Cerebellar cortex (tissue), 1 donor: ENCODE results near the gene CKLF.
"Not testable (repeated sequence)": the region's sequence is repeated elsewhere in the genome, so short reads cannot be mapped to it uniquely, and the experiment has no call there.

Experiments used
- DNase-seq: peaks from one replicate; pipeline ENCODE4 v3.0.0-alpha.2; 2015; ENCODE audit warnings: low spot score

The CKLF gene, protein sequence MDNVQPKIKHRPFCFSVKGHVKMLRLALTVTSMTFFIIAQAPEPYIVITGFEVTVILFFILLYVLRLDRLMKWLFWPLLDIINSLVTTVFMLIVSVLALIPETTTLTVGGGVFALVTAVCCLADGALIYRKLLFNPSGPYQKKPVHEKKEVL

DNA sequence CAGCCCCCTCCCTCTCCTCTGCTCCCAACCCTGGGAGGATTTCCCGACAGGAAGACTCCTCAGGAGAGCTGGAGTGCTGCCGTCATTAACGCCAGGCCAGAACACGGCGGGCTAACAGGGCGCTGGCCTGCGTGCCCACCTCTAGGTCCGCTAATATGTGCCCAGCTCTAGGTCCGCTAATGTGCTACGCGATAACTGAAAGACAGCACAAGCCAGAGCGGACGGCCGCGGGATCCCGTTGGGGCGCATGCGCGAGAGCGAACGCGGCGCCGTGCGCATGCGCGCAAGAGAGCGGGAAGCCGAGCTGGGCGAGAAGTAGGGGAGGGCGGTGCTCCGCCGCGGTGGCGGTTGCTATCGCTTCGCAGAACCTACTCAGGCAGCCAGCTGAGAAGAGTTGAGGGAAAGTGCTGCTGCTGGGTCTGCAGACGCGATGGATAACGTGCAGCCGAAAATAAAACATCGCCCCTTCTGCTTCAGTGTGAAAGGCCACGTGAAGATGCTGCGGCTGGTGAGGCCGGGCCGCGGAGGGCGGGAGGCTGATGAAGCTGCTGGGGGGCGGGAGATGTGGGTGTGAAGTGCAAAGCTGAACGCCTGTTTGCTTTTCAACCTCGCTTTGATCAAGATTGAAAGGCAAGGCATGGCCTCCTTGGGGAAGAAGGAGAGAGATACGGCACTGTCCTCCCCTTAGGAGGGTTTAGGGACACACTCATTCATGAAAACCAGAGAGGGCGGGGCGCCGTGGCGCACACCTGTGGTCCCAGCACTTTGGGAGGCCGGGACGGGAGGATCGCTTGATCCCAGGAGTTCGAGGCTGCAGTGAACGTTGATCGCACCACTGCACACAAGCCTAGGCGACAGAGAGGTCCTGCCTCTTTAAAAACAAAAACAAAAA is at the start of gene CKLF:
Gene CKLF (plus strand): TSS at position 291 of the 892 bp plus-strand sequence. CDS start 140 bp downstream, at position 431.
- DNase-seq = peak; percentile 87

DNA sequence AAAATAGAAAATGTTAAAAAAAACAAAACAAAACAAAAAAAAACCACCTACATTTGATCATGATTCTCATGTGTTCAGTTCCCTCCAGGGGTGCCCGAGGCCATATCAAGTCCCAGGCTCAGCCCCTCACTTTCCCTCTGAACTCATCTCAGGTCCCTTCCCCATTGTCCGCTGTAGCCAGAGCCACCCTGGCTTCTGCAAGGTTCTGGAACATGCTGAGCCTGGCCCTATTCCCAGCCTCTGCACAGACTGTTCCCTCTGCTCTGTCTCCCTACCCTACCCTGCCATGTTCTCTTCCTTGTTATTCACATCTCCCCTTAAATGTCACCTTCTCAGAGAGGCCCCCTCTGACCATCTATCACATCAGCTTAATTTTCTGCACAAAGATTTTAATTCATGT is 49.3 kb upstream of the CKLF start:
- peak; percentile 23 for DNase-seq

DNA sequence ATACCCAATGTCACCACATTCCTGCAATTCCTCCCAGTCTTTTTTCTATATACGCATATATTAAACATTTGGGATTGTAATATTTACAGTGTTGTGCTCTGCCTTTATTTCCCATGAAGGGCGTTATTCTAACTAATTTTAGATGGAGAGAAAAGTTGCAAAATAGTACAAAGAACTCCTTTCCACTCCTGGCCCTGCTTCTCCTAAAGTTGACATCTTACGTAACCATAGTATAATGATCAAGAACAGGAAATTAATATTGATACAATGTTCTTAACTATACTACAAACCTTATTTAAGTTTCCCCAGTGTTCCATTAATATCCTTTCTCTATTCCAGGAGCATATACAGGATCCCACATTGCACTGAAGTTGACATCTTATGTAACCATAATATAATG is 48.8 kb upstream of the CKLF start:
- no peak for DNase-seq

DNA sequence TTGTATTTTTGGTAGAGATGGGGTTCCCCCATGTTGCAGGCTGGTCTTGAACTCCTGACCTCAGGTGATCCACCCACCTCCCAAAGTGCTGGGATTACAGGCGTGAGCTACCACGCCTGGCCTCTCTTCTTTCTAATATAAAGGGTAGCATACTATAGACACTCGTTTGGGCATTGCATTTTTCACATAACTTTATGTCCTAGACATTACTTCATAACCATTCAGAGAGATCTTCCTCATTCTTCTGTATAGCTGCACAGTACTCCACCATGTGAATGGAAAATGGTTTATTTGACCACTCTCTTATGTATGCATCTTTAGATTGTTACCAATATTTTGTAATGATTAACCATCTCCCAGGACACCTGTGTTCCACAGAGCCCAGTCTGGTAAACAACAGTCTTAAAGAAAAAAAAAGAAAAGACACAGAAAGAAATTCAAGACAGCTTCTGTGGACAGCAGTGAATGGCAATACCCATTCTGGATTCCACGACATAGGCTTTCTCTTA is 44.6 kb upstream of the CKLF start:
- DNase-seq = no peak

DNA sequence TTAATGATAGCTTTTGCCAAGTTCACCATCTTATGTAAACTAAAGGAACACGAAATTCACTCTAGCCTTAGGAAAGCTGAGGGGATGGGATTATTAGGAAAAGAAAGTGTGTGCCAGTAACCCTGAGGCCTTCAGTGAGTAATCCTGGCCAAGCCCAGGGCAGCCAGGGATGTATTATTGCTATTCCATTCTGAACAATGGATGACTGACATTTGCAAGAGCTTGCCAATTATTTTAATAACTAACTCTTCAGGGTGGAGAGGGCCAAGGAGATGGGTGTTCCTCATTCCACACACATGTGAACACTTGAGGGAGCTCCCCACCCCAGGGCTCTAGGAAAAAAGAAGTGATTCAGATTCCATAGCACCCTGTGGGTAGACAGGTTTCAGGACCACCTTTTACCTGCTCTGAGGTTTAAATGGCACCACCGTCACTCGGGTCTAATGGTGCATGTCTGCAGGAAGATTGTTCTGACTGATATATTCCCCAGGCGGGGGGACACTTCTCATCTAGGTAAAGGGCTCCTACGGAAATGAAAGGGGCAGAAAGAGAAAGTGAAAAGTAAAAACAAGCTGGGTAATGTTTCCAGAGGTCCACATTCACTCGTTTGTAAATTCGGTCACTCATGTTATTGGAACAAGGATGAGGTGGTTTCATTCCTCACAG is 44.0 kb upstream of the CKLF start:
- no peak for DNase-seq

DNA sequence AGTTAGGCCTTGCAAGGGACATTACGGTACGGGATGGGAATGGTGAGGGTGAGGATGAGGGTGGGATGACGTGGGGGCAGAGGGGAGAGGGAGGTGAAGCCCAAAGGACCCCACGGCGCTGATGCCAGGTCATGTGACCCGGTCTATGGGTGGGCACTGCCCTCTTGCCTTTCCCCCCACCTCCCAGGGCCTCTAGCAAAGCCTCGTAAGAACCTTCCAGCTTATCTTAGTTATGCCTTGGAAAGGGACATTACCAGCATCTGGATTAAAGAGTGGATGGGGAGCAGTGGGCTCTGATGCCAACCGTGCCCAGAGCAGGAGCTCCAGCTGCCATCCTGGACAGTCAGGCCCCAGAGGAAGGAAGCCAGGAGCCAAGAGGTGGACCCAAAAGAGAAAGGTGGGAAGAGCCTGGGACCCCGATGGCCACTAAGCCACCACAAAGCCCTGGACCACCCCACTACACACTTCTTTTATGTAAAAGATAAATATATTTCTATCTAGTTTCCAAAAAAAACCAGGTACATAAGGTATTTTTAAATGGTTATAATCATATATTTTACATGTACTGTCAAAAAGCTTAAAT is 43.4 kb upstream of the CKLF start:
- no peak for DNase-seq

DNA sequence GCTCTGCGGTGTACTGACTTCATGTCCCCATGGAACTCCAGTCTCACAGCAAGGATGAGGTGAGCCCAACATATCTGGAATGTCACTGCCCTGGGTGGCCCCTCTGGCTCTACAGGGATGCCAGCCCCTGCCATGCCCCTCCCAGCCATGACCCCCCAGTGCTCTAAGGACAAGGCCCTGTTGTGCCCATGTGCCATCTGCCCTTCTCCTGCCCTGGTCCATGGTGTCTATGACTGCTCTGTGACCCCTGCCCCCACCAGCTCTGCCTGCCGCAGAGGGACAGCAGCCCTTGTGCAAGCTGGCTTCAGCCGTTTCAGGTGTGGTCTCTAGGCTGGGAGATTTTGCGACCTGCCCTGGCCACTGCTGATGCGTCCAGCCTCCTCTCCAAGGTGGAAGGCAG is 42.8 kb upstream of the CKLF start:
- no peak for DNase-seq

DNA sequence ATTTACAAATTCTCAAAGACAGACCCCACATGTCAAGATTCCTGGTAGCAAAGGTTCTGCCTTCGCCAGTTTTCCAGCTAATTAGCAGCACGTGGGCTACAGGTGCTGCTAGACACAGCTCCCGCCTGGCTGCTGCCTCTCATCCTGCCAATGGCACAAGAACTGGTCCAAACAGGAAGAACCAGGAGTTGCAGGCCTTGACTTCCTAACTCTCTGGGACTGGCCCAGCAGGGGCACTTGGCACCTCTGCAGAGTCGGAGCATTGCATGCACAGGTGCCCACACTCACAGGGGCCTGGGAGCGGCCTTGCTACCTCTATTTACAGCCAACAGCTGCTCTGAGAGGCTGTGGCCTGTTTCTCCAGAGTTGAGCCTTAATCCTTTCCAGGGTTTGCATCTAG is 42.1 kb upstream of the CKLF start:
- DNase-seq = no peak

DNA sequence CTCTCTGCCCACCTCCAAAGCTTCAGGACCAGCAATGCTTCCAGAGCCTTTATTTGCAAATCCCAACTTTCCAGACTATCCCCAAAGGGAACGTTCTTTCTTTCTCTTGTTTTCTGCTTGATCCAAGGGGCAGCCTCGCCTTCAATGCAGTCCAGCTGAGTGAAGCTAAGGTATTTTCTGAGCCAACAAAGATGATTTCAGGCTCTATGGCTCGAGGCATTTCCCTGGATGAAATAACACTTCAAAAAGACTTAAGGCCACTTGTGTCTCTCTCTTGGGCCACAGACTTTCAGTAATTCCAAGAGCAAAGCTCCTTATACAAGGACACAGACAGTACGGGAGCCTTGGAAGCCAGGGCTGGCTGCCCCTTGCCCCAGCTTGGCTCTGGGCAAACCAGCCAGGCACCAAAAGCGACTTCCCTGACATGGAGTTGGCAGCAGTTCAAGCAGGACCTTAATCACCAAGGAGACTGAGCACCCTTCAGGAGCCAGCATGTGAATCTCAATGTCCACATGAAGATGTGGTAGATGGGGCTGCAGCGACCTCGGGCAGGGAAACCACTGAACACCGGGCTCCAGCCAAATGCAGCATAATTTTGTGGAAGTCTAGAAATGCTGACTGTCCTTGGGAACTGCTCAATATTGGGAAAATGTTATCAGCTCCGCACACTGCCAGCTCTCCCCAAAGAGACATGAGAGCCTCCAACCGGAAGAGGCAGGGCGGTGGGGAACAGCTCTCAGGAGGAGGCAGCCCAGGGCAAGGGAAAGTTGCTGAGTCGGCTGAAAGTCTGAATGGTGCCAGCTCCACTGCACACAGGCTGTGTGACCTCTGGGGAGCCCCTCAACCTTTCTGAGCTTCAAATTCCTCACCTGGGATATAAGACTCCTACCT is 41.4 kb upstream of the CKLF start:
- no peak for DNase-seq

DNA sequence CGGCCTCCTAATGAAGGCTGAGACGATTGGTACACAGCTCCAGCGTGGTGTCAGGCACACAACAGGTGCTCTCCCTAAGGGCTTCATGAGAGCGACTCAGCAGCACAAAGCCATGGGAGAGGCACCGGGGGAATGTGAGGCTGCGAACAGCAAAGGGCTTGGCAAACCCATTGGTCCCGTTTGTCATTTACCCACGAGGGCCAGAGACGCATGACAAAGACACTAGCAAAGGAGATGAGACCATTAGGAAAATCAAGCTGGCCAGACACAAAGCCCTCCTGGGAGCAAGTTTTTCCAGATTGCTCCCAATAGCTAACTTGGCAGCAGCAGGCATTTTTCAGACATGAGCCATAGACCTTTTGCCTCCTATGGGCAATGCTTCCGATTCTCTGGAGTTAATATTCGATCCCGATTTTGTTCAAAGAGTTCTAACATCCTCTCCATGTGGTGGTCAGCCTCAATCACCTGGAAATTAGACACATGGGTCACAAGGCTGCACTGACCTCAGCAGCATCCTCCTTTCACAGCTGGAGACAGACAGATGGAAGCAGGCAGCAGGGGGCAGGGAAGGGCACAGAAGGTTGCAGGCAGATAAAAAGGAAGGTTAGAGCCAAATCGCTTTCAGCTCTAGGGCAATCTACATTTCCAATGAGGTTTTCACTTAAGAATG is 40.6 kb upstream of the CKLF start:
- peak; percentile 52 for DNase-seq

DNA sequence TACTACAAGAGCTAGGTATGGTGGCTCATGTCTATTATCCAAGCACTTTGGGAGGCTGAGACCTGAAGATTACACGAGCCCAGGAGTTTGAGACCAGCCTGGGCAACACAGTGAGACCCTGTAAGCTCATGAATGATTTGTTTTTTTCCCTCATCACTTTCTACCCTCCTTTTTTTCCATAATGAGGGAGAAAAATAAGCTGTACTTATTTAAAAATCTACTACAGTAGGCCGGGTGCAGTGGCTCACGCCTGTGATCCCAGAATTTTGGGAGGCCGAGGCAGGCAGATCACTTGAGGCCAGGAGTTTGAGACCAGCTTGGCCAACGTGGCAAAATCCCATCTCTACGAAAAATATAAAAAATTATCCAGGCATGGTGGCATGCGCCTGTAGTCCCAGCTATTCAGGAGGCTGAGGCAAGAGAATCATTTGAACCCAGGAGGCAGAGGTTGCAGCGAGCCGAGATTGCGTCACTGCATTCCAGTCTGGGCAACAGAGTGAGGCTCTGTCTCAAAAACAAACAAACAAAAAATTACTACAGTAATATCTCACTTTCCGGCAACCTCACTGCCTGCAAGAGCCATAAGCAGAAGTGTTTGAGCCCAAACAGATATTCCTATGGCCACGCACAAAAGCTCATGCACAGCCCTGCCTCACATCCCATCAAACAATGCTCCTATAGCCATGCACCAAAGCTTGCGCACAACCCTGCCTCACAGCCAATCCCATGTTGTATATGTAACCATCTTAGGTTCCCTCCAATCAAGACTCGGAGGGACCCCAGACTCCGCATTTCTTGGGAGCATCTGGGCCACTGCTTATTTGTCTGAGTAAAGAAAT is 39.9 kb upstream of the CKLF start:
- DNase-seq = no peak

DNA sequence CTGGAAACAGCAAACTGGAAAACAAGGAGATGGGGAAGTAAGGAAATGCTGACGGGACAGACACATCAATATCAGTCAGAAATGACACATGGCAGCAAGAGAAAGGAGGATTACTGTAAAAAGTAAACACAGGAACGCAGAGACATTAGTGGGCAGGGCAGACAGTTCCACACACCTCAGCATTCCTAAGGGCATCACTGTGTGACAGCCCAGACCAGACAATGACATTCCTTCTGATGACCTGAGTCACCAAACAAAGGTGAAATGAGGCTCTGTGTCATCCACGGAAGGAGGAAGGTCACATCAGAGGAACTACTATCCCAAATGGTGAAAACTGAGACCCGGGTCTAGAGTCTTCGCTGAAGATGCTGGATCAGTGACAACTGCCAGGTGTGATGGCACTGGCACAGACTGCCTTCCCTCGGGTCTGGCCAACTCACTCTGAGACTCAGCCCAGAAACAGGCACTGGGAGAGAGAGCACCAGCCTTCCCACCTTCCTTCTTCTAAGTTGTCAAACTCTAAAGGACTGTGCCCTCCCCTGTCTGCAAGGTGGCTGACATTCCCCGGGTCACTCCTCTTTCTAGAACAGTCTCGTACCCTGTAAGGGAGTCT is 39.2 kb upstream of the CKLF start:
- peak; percentile 39 for DNase-seq

DNA sequence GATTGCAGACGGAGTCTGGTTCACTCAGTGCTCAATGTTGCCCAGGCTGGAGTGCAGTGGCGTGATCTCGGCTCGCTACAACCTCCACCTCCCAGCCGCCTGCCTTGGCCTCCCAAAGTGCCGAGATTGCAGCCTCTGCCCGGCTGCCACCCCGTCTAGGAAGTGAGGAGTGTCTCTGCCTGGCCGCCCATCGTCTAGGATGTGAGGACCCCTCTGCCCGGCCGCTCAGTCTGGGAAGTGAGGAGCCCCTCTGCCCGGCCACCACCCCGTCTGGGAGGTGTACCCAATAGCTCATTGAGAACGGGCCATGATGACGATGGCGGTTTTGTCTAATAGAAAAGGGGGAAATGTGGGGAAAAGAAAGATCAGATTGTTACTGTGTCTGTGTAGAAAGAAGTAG is 38.0 kb upstream of the CKLF start:
- DNase-seq = not testable (repeated sequence)

DNA sequence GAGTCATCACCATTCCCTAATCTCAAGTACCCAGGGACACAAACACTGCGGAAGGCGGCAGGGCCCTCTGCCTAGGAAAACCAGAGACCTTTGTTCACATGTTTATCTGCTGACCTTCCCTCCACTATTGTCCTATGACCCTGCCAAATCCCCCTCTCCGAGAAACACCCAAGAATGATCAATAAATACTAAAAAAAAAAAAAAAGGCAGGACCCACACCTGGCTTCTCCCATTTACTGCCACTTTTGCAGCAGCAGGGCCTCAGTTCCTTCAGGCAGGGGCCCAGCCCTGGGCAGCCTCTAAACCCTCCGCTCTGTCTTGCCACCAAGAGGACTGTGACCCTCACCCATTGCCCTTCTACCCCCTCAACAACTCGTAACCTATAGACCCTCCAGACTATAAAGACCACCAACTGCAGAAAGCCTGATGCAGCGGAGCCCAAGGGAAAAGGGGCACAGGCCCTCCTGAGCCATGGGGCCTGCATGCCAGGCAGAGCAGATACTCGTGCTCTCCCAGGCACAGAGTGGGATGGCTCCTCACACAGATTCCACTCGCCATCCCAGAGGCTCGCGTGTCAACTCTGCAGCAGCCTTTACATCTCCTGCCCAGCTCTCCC is 37.3 kb upstream of the CKLF start:
- not testable (repeated sequence) for DNase-seq

DNA sequence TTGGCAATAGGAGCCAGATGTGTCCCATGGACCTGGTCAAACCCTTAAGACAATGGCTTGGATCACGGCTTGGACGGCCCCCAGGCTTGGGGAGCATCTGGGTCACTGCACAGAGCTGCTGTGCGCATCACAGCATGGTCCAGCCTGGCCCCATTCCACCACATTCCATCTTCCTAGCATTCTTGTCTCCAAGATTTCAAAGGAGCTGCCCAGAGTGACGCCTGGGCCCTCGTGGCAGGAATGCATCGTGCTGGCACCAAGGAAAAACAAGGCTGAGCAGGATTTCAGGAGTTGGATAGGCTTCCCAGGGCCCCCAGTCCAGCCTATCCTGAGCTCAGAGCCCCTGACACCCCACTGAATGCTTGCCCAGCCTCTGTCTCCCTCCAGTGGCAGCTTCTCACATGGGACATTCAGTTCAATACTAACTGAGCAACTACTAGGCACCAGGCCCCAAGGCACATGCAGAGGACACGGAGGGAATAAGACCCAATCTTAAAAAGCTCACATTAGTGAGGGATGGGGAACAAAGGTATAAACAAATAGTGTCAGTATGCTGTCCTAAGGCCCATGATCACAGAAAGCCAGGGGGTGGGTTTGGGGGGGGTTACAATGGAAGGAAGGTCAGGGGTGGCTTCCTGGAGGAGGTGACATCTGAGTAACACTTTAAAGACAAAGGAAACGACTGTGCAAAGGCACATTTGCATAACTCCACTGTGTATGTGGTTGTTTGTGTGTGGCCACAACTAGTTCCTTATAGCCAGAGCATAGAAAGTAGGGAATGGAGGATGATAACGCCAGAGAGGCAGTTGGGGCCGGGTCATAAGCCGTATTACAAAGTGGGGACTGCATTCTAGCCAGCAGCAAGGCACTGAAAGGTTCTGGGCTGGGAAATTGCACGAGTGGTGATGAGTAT is 36.5 kb upstream of the CKLF start:
- no peak for DNase-seq

DNA sequence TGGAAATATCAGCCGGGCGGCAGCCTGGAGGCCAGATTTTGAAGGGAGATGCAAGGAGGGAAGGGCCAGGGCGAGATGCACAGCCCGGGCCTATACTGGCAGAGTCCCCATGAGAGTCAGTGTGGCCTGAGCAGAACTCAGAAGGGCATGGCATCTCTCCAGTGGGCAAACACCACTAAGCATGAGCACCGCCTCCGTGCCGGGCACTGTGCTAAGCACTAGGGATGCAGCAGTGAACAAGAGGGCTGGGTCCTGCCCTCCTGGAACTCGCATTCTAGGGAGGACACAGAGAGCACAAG is 35.9 kb upstream of the CKLF start:
- no peak for DNase-seq

DNA sequence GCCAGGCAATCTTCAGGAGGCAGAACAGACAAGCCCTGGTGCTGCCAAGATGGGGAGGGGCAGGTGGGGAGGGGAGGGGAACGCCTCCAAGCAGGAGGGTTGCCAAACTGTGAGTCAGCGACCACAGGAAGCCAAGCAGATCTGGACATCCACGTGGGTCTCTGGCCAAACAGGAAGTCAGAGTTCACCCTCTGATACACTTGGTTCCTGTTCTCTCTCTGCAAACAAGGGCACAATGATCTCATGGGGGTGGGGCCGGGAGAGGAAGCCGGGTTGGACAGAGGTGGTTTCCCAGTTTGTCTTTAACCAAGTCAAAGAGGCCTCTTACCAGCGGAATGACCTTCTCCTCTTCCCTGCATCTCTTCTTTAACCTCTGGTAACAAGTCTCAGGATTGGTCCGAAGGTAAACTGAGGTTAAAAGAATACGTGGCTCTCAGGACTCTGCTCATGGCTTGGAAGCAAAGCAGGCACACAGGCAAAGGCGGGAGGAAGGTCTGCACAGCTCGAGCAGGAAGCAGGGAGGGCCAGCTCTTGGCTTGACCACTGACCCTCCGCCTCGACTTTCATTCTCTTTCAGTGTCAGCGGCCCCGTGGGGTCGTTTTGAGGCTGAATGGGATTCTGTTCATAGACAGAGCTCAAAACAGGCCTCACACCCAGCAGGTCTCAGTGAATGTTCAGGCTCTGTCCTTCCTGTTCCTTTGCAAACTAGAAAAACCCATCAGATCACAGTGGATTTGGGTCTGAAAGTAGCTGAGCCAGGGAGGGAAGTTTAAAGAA is 35.4 kb upstream of the CKLF start:
- peak; percentile 56 for DNase-seq
